ENCODE measurements around the gene CCL4L2.
"Not testable (repeated sequence)": the region's sequence is repeated elsewhere in the genome, so short reads cannot be mapped to it uniquely, and the experiment has no call there.

The CCL4L2 gene

GRCh38 chr17:36195434-36196130 lies 15.3 kb upstream of the CCL4L2 start:
- no peak for DNase-seq (ENCODE audit: low read depth)

- no peak for DNase-seq (ENCODE audit: low read depth)
These were observed 14.8 kb upstream of the CCL4L2 start for GRCh38 chr17:36196131-36196486.

GRCh38 chr17:36197387-36197703 lies 13.5 kb upstream of the CCL4L2 start:
- no peak for DNase-seq (ENCODE audit: low read depth)

- DNase-seq (ENCODE audit: low read depth) = no peak
These were observed 11.9 kb upstream of the CCL4L2 start for GRCh38 chr17:36198831-36199465.

GRCh38 chr17:36201102-36201501 lies 9.8 kb upstream of the CCL4L2 start:
- not testable (repeated sequence) for DNase-seq (ENCODE audit: low read depth)

- DNase-seq (ENCODE audit: low read depth) = not testable (repeated sequence)
These were observed 9.4 kb upstream of the CCL4L2 start for GRCh38 chr17:36201506-36201905.

GRCh38 chr17:36203335-36203734 lies 7.5 kb upstream of the CCL4L2 start:
- DNase-seq (ENCODE audit: low read depth) = no peak

GRCh38 chr17:36204724-36205500 lies 6.0 kb upstream of the CCL4L2 start:
- no peak for DNase-seq (ENCODE audit: low read depth)

GRCh38 chr17:36205637-36206485 lies 5.0 kb upstream of the CCL4L2 start:
- no peak for DNase-seq (ENCODE audit: low read depth)

- DNase-seq (ENCODE audit: low read depth) = not testable (repeated sequence)
These were observed 4.4 kb upstream of the CCL4L2 start for GRCh38 chr17:36206486-36206821.

GRCh38 chr17:36207383-36207782 lies 3.5 kb upstream of the CCL4L2 start:
- DNase-seq (ENCODE audit: low read depth) = not testable (repeated sequence)

- DNase-seq (ENCODE audit: low read depth) = no peak
These were observed 1.3 kb upstream of the CCL4L2 start for GRCh38 chr17:36209575-36209974.

GRCh38 chr17:36211484-36212271 lies 815 bp downstream of the CCL4L2 start:
- DNase-seq (ENCODE audit: low read depth) = not testable (repeated sequence)

GRCh38 chr17:36212272-36212605 lies 1.4 kb downstream of the CCL4L2 start:
- no peak for DNase-seq (ENCODE audit: low read depth)

- no peak for DNase-seq (ENCODE audit: low read depth)
These were observed 2.1 kb downstream of the CCL4L2 start for GRCh38 chr17:36212966-36213365.

GRCh38 chr17:36213695-36214094 lies 2.8 kb downstream of the CCL4L2 start:
- no peak for DNase-seq (ENCODE audit: low read depth)

- DNase-seq (ENCODE audit: low read depth) = no peak
These were observed 4.1 kb downstream of the CCL4L2 start for GRCh38 chr17:36214918-36215317.

GRCh38 chr17:36215406-36216308 lies 4.8 kb downstream of the CCL4L2 start:
- not testable (repeated sequence) for DNase-seq (ENCODE audit: low read depth)

GRCh38 chr17:36219556-36219955 lies 8.7 kb downstream of the CCL4L2 start:
- not testable (repeated sequence) for DNase-seq (ENCODE audit: low read depth)

- not testable (repeated sequence) for DNase-seq (ENCODE audit: low read depth)
These were observed 10.1 kb downstream of the CCL4L2 start for GRCh38 chr17:36220737-36221580.

Measured in stimulated activated CD8-positive, alpha-beta memory T cell treated with anti-CD3 and anti-CD28 coated beads, Interleukin-15, amount 100 ng/mL, for 24 hours (primary cell).